HepG2 (cell line): ENCODE results near the gene KAZN. TPM values are rescaled to one million over a fixed set of nuclear protein-coding genes. Genes with fewer than 3 reads are reported as not detected.

Source experiments
- AKNA ChIP-seq: sonication (generic); formaldehyde crosslinking; IDR thresholded peaks from 2 replicates; pipeline ENCODE4 v1.4.0; 2020; ENCODE audit warnings: missing genetic modification reagents, borderline replicate concordance
- DRAP1 ChIP-seq: IDR thresholded peaks from 2 replicates; pipeline ENCODE4 v1.6.1; 2016; ENCODE audit warnings: missing genetic modification reagents, missing compliant biosample characterization
- FOXJ3 ChIP-seq: sonication (generic); formaldehyde crosslinking; IDR thresholded peaks from 2 replicates; pipeline ENCODE4 v1.4.0; 2020; ENCODE audit warnings: missing genetic modification reagents, mild to moderate bottlenecking, borderline replicate concordance
- FOXM1 ChIP-seq: sonication (generic); formaldehyde crosslinking; IDR thresholded peaks from 2 replicates; pipeline ENCODE4 v1.5.0; 2020; ENCODE audit warnings: missing genetic modification reagents
- MYPOP ChIP-seq: sonication (generic); formaldehyde crosslinking; IDR thresholded peaks from 2 replicates; pipeline ENCODE4 v1.8.1; 2023; ENCODE audit warnings: mild to moderate bottlenecking, moderate library complexity, missing genetic modification reagents
- SP5 ChIP-seq: IDR thresholded peaks from 2 replicates; pipeline ENCODE4 v1.6.1; 2016; ENCODE audit warnings: low read depth, borderline replicate concordance
- SRY ChIP-seq: sonication (generic); formaldehyde crosslinking; IDR thresholded peaks from 2 replicates; pipeline ENCODE4 v1.8.0; 2022; ENCODE audit warnings: mild to moderate bottlenecking, missing genetic modification reagents
- ZEB1 ChIP-seq: IDR thresholded peaks from 2 replicates; pipeline ENCODE4 v1.6.1; 2012; ENCODE audit warnings: mild to moderate bottlenecking, low read depth, inconsistent platforms; ENCODE audit not compliant: insufficient replicate concordance
- ZFP37 ChIP-seq: sonication (generic); formaldehyde crosslinking; IDR thresholded peaks from 2 replicates; pipeline ENCODE4 v1.4.0; 2020; ENCODE audit warnings: missing genetic modification reagents, borderline replicate concordance
- ZNF337 ChIP-seq: sonication (generic); formaldehyde crosslinking; IDR thresholded peaks from 2 replicates; pipeline ENCODE4 v1.5.1; 2020; ENCODE audit warnings: missing genetic modification reagents, low read depth, mild to moderate bottlenecking, borderline replicate concordance
- ZNF431 ChIP-seq: sonication (generic); formaldehyde crosslinking; IDR thresholded peaks from 2 replicates; pipeline ENCODE4 v1.9.0; 2022; ENCODE audit warnings: missing genetic modification reagents, low read depth, mild to moderate bottlenecking, borderline replicate concordance
- ZNF703 ChIP-seq: sonication (generic); formaldehyde crosslinking; IDR thresholded peaks from 2 replicates; pipeline ENCODE4 v1.5.1; 2020; ENCODE audit warnings: missing genetic modification reagents, mild to moderate bottlenecking, moderate library complexity, borderline replicate concordance
- ZNF737 ChIP-seq: sonication (generic); formaldehyde crosslinking; IDR thresholded peaks from 2 replicates; pipeline ENCODE4 v1.5.0; 2020; ENCODE audit warnings: missing genetic modification reagents, mild to moderate bottlenecking, borderline replicate concordance
- ZNF816 ChIP-seq: sonication (generic); formaldehyde crosslinking; IDR thresholded peaks from 2 replicates; pipeline ENCODE4 v1.8.0; 2022; ENCODE audit warnings: missing genetic modification reagents, mild to moderate bottlenecking, borderline replicate concordance
- polyA plus RNA-seq, 8 experiments: library from polyadenylated mRNA; depleted of rRNA in 3 of 8; stranded (reverse) in 7 of 8; unstranded in 1 of 8; fragments of >200 nt; fragmentation: Illumina TruSeq in 4 of 8; extraction: Trizol in 4 of 8; gene quantifications; 2 replicates each; pipeline versions ENCODE4 v1.2.1 to v1.2.3, GENCODE V29; 2011 to 2016; ENCODE audit warnings: low read depth in 4 of 8, missing spikeins in 1 of 8, mixed read lengths in 1 of 8; ENCODE audit not compliant: insufficient read depth in 1 of 8
- total RNA-seq, 5 experiments: library from RNA; depleted of rRNA; stranded (reverse); fragments of >200 nt; fragmentation: Illumina TruSeq; extraction: Trizol; gene quantifications; 2 replicates each; pipeline ENCODE4 v1.2.3, GENCODE V29; 2016; ENCODE audit warnings: low read depth in 1 of 5
- TF ChIP-seq, protein P1 (sequence below): sonication (generic); formaldehyde crosslinking; IDR thresholded peaks from 2 replicates; pipeline ENCODE4 v1.8.1; 2023; ENCODE audit warnings: mild to moderate bottlenecking, missing genetic modification reagents
- TF ChIP-seq, protein P2 (sequence below): sonication (generic); formaldehyde crosslinking; IDR thresholded peaks from 2 replicates; pipeline ENCODE4 v1.8.0; 2022; ENCODE audit warnings: mild to moderate bottlenecking, missing genetic modification reagents, moderate library complexity
- TF ChIP-seq, protein P3 (sequence below): sonication (generic); formaldehyde crosslinking; IDR thresholded peaks from 2 replicates; pipeline ENCODE4 v1.4.0; 2020; ENCODE audit warnings: missing genetic modification reagents, mild to moderate bottlenecking, borderline replicate concordance

Gene KAZN
- total and polyA plus RNA-seq, 2 of the 13 experiments (the other 11 are each of a cell fraction or from before 2014, with no cell fraction given) = 10.4 to 13.5 TPM

- TF ChIP-seq ZNF737 (CRISPR knock-in tag) (no peak), AKNA (CRISPR knock-in tag) (no peak), ZFP37 (CRISPR knock-in tag) (no peak), ZEB1 (no peak), SP5 (CRISPR knock-in tag) (0 out of 2 replicates have a peak, but pooled peaks have one; percentile 10), ZNF337 (CRISPR knock-in tag) (no peak), ZNF816 (CRISPR knock-in tag) (no peak), MYPOP (CRISPR knock-in tag) (peak; percentile 38; the same call in 1 of the 2 replicates), FOXJ3 (no peak), SRY (CRISPR knock-in tag) (0 out of 2 replicates have a peak, but pooled peaks have one; percentile 16), ZNF431 (CRISPR knock-in tag) (no peak), FOXM1 (no peak), DRAP1 (CRISPR knock-in tag) (0 out of 2 replicates have a peak, but pooled peaks have one; percentile 14), ZNF703 (peak; percentile 68; the same call in 1 of the 2 replicates)
- TF ChIP-seq, protein P1, sequence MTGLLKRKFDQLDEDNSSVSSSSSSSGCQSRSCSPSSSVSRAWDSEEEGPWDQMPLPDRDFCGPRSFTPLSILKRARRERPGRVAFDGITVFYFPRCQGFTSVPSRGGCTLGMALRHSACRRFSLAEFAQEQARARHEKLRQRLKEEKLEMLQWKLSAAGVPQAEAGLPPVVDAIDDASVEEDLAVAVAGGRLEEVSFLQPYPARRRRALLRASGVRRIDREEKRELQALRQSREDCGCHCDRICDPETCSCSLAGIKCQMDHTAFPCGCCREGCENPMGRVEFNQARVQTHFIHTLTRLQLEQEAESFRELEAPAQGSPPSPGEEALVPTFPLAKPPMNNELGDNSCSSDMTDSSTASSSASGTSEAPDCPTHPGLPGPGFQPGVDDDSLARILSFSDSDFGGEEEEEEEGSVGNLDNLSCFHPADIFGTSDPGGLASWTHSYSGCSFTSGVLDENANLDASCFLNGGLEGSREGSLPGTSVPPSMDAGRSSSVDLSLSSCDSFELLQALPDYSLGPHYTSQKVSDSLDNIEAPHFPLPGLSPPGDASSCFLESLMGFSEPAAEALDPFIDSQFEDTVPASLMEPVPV (CRISPR knock-in tag) = no peak
- TF ChIP-seq, protein P2, sequence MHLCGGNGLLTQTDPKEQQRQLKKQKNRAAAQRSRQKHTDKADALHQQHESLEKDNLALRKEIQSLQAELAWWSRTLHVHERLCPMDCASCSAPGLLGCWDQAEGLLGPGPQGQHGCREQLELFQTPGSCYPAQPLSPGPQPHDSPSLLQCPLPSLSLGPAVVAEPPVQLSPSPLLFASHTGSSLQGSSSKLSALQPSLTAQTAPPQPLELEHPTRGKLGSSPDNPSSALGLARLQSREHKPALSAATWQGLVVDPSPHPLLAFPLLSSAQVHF (CRISPR knock-in tag) = no peak
- TF ChIP-seq, protein P3, sequence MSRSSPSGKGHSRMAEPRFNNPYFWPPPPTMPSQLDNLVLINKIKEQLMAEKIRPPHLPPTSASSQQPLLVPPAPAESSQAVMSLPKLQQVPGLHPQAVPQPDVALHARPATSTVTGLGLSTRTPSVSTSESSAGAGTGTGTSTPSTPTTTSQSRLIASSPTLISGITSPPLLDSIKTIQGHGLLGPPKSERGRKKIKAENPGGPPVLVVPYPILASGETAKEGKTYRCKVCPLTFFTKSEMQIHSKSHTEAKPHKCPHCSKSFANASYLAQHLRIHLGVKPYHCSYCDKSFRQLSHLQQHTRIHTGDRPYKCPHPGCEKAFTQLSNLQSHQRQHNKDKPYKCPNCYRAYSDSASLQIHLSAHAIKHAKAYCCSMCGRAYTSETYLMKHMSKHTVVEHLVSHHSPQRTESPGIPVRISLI (CRISPR knock-in tag) = peak; percentile 79; the same call in 1 of the 2 replicates
These were observed 554.1 kb downstream of the KAZN start (continued) for GRCh38 chr1:15152318-15153183.
